ENCODE data around the gene PBXIP1. TPM values are rescaled to one million over a fixed set of nuclear protein-coding genes. Genes with fewer than 3 reads are reported as not detected.
A peak's percentile ranks its signal among the peaks of the same experiment; 100 is the strongest.

Gene PBXIP1
- polyA plus RNA-seq, 3 donors, result 23.1 to 31.7 (median 24.0) TPM

GRCh38 chr1:154957091-154957657, 1.3 kb upstream of the PBXIP1 start:
- Histone ChIP-seq H3K9ac (ENCODE audit: insufficient read depth, low read length, poor library complexity, severe bottlenecking) (no peak overlapping the region), H3K79me2 (ENCODE audit: insufficient read depth, low read length) (peaks cover 57% of the 10 kb centered on the region), H3K27ac (ENCODE audit: low read depth in 1 of 2, low read length in 2 of 2) (no peak overlapping the region)

DNA sequence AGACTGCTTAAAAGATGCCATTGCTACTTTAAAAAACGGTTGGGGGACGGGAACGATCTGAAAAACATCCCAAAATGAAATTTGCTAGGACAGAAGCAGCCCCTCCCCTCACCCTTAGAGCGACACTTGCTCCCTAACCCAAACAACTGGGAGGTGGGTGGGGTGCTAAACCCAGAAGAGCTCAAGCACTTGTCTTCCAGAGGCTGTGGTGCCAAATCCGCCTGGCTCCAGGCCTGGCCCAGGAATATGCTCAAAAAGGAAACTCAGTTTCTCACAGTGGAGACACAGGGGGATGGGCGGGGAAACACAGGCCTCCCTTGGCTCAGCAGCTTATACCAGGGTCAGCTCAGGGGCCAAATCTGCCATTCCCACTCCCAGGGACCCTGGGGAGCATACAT, 644 bp upstream of the PBXIP1 start:
- Histone ChIP-seq H4K20me1 (ENCODE audit: insufficient read depth, low read length) (peaks cover 55% of the 10 kb centered on the region), H3K4me2 (replicated peaks; ENCODE audit: extremely low read depth, low read length, poor library complexity, severe bottlenecking) (peak overlapping the region; percentile 84), H3K27ac (ENCODE audit: low read depth in 1 of 2, low read length in 2 of 2) (peak overlapping the region in 1 of 2 donors; percentile 76), H3K4me1 (ENCODE audit: control insufficient read depth in 1 of 2, insufficient read depth in 2 of 2, low read length in 2 of 2) (peaks cover 41 to 59% of the 10 kb centered on the region in 2 donors), H3K27me3 (ENCODE audit: control insufficient read depth in 2 of 2, insufficient read depth in 2 of 2, low read length in 2 of 2) (no peaks in the 10 kb centered on the region), H2AFZ (ENCODE audit: insufficient read depth, low read depth, low read length, poor library complexity, severe bottlenecking) (peak overlapping the region; percentile 79), H3K4me3 (replicated peaks in 1 of 3; ENCODE audit: low read depth in 2 of 3, low read length in 3 of 3) (peak overlapping the region; percentile 79 to 93 (median 82)), H3K9ac (ENCODE audit: insufficient read depth, low read length, poor library complexity, severe bottlenecking) (peak overlapping the region; percentile 42), H3K36me3 (replicated peaks in 1 of 2; ENCODE audit: control insufficient read depth in 1 of 2, insufficient read depth in 2 of 2, low read length in 2 of 2) (peaks cover 14 to 22% of the 10 kb centered on the region in 2 donors), H3K9me3 (replicated peaks in 1 of 2; ENCODE audit: control insufficient read depth in 1 of 2, insufficient read depth in 1 of 2, low read length in 2 of 2) (no peaks in the 10 kb centered on the region), H3K79me2 (ENCODE audit: insufficient read depth, low read length) (peaks cover 60% of the 10 kb centered on the region)
- intact Hi-C loops (cut with micrococcal nuclease), result no loop called here
- Mint-ChIP-seq H3K4me1 (peaks cover 66% of the 10 kb centered on the region), H3K4me3 (peak overlapping the region; percentile 94 to 99), H3K9me3 (no peaks in the 10 kb centered on the region), H3K27ac (peak overlapping the region in 6 of 7 donors; percentile 10 to 99 (median 92)), H3K27me3 (ENCODE audit: low read depth in 3 of 3) (peaks cover 0 to 3% (median 1%) of the 10 kb centered on the region in 3 donors), H3K36me3 (peaks cover 13 to 20% of the 10 kb centered on the region in 2 donors)
- no peak for DNase-seq
- TF ChIP-seq CTCF (IDR thresholded peaks at IDR 0.05), result no peak
- 40% methylated on average over 5 of the region's 6 CpGs for WGBS (ENCODE audit: insufficient coverage)

More at GRCh38 chr1:154957091-154957657, 1.3 kb upstream of the PBXIP1 start:
- peaks cover 13 to 20% of the 10 kb centered on the region in 2 donors for H3K36me3 Mint-ChIP-seq
- H3K27me3 Mint-ChIP-seq (ENCODE audit: low read depth in 3 of 3), result peaks cover 0 to 3% (median 1%) of the 10 kb centered on the region in 3 donors
- Histone ChIP-seq H3K4me1 (ENCODE audit: control insufficient read depth in 1 of 2, insufficient read depth in 2 of 2, low read length in 2 of 2) (peaks cover 41 to 57% of the 10 kb centered on the region in 2 donors), H4K20me1 (ENCODE audit: insufficient read depth, low read length) (peaks cover 49% of the 10 kb centered on the region), H3K4me2 (replicated peaks; ENCODE audit: extremely low read depth, low read length, poor library complexity, severe bottlenecking) (no peak overlapping the region), H3K9me3 (replicated peaks in 1 of 2; ENCODE audit: control insufficient read depth in 1 of 2, insufficient read depth in 1 of 2, low read length in 2 of 2) (no peaks in the 10 kb centered on the region), H2AFZ (ENCODE audit: insufficient read depth, low read depth, low read length, poor library complexity, severe bottlenecking) (no peak overlapping the region), H3K27me3 (ENCODE audit: control insufficient read depth in 2 of 2, insufficient read depth in 2 of 2, low read length in 2 of 2) (no peaks in the 10 kb centered on the region), H3K36me3 (replicated peaks in 1 of 2; ENCODE audit: control insufficient read depth in 1 of 2, insufficient read depth in 2 of 2, low read length in 2 of 2) (peaks cover 13 to 19% of the 10 kb centered on the region in 2 donors), H3K4me3 (replicated peaks in 1 of 3; ENCODE audit: low read depth in 2 of 3, low read length in 3 of 3) (no peak overlapping the region)
- DNase-seq, result no peak
- peak overlapping the region in 2 of 7 donors; percentile 10 to 50 for H3K27ac Mint-ChIP-seq
- H3K4me1 Mint-ChIP-seq, result peaks cover 62% of the 10 kb centered on the region
- TF ChIP-seq CTCF (IDR thresholded peaks at IDR 0.05), result no peak
- no peak overlapping the region for H3K4me3 Mint-ChIP-seq
- no CpG with 5 or more reads among the region's 9 CpGs for WGBS (ENCODE audit: insufficient coverage)
- intact Hi-C loops (cut with micrococcal nuclease), result no loop called here
- H3K9me3 Mint-ChIP-seq, result no peaks in the 10 kb centered on the region
